HG02623 (cell line): ENCODE data around the gene BRD4.
"Not testable (repeated sequence)": the region's sequence is repeated elsewhere in the genome, so short reads cannot be mapped to it uniquely, and the experiment has no call there.

Experiments
- ATAC-seq: cut with Tn5 transposase; IDR thresholded peaks from one replicate; pipeline ENCODE4 v1.9.1; 2021; ENCODE audit warnings: moderate library complexity; ENCODE audit not compliant: unreplicated experiment

The BRD4 gene

DNA sequence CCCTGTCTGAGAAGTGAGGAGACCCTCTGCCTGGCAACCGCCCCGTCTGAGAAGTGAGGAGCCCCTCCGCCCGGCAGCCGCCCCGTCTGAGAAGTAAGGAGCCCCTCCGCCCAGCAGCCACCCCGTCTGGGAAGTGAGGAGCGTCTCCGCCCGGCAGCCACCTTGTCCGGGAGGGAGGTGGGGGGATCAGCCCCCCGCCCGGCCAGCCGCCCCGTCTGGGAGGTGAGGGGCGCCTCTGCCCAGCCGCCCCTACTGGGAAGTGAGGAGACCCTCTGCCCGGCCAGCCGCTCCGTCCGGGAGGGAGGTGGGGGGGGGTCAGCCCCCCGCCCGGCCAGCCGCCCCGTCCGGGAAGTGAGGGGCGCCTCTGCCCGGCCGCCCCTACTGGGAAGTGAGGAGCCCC, 30.7 kb upstream of the BRD4 start:
- ATAC-seq: not testable (repeated sequence)

DNA sequence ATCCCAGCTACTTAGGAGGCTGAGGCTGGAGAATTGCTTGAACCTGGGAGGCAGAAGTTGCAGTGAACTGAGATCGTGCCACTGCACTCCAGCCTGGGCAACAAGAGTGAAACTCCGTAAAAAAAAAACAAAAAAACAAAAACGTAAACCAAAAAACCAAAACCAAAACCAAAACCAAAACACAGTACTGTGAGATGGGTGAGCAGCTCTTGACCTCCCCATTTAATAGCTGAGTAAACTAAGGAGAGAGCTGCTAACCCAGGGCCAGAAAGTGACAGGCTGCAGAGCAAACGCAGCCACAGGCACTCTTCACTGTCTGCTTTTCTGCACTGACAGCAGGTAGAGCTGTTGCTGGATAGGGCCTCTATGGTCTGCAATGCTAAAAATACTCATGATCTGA, 27.7 kb upstream of the BRD4 start:
- not testable (repeated sequence) for ATAC-seq

DNA sequence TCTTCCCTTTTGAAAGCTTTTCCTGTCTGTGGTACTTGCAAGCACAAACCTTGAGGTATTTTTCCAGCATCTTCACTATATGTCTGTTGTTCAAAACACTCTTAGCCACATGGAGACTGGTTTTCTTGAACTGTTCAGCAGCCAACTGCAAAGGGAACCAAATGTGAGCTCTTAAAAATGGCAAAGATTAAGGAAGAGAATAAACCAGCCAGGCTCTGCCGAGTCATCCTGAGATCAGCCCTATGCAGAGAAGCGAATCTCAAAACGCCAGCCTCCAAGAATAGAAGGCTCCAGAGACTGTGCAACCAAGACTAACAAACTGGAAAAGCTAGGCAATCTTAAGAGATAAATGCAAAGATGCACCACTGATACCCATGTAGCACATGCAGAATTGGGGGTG, 26.6 kb upstream of the BRD4 start:
- ATAC-seq: no peak

DNA sequence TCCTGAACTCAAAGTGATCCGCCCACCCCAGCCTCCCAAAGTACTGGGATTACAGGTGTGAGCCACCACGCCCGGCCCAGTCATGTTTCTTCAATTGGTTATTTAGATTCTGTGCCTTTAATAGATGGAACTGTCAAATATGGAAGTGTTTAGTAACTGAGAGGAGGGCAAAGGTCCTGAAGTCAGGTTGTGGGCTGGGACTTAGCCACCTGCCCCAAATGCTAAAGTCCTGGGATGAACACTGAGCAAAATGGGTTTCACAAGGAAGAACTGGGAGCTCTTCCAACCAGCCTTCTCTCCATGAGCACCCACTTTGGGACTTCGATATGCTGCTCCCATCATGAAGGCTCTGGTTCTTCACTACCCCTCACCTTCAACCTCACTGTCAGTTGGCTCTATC, 25.6 kb upstream of the BRD4 start:
- no peak for ATAC-seq

DNA sequence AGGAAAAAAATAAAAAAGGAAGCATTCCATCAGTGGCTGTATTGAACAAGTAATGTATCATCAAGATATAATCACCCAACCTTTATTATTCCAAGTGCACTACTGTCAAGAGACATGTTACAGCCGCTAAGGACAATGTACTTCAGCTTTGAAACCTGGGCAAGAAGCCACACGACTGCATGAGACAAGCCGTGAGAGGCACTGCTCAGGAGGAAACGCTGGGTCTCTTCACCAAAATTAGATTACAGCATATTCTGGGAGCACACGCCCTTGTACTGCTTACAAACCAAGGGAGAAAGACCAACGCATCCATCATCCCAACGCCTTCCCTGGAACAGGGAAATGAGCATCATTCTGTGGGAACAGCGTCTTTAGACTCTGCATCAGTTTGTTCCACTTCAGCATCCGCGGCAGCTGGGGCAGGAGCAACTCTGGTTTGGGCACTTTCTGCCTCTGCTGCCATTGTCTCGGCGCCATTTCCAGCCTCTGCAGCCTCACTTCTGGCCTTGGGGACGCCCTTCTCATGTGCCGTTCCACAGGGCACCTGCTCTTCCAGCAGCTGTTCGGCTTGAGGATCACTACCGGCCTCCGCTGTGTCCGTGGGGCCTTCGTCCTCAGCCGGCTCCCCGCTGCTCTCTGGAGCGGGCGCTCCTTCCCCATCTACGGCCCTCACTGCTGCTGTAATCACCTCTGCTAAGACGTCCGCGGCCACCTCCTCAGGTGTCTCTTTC, 22.4 kb upstream of the BRD4 start:
- ATAC-seq: no peak

DNA sequence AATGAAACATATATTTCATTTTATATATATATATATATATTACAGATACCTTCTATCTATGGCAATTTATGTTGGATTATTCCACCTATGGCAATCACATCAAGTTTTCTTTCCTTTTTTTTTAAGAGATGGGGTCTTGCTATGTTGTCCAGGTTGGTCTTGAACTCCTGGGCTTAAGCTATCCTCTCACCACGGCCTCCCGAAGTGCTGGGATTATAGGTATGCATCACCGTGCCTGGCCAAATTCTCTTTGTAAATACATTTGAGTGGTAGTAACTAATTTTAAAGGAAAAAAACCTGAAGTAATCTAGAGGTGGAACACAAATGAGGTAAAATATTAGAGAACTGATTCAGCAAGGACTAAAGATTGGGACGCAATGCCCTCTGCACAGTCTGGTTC, 21.6 kb upstream of the BRD4 start:
- ATAC-seq: no peak

DNA sequence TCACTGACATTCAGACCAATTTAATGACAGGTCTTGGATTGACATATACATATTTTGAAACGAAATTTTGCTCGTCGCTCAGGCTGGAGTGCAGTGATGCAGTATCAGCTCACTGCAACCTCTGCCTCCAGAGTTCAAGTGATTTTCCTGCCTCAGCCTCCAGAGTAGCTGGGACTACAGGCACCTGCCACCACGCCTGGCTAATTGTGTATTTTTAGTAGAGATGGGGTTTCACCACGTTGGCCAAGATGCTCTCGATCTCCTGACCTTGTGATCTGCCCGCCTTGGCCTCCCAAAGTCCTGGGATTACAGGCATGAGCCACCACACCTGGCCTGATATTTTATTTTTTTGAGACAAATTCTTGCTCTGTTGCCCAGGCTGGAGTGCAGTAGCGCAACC, 20.2 kb upstream of the BRD4 start:
- not testable (repeated sequence) for ATAC-seq

DNA sequence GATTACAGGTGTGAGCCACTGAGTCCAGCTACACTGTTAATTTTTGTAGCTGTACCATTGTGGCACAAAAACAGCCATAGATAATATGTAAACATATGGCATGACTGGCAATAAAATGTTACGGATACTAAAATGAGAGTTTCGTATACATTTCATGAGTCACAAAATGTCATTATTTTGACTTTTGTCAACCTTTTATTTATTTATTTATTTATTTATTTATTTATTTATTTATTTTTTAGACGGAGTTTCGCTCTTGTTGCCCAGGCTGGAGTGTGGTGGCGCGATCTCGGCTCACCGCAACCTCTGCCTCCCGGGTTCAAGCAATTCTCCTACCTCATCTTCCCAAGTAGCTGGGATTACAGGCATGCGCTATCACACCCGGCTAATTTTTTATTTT, 9.0 kb upstream of the BRD4 start:
- not testable (repeated sequence) for ATAC-seq

DNA sequence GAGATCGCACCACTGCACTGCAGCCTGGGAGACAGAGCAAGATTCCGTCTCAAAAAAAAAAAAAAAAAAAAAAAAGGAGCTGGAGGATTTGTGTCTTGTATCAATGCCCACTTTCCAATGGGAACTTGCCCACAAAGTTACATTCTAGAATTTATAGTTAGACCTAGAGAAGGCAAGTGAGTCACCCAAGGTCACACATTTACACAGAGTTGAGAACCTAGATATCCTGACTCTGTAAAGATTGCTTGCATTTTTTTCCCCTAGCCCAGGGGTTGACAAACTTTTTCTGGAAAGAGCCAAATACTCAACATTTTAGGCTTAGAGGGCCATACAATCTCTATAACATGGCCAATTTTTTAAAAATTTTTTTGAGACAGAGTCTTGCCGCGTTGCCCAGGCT, 7.7 kb upstream of the BRD4 start:
- no peak for ATAC-seq

DNA sequence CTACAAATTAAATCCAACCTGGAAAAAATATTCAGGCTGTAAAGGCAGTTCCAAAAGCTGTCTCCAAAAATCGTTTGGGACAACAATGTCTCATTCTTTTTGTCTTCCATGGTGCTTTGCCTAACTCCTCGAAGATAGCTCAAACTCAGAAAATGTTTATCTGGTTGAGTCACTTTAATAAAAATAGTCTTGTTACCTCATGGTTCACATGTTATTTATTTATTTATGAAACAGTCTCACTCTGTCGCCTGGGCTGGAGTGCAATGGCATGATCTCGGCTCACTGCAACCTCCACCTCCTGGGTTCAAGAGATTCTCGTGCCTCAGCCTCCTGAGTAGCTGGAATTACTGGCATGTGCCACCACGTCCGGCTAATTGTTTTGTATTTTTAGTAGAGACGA, 4.9 kb upstream of the BRD4 start:
- no peak for ATAC-seq

DNA sequence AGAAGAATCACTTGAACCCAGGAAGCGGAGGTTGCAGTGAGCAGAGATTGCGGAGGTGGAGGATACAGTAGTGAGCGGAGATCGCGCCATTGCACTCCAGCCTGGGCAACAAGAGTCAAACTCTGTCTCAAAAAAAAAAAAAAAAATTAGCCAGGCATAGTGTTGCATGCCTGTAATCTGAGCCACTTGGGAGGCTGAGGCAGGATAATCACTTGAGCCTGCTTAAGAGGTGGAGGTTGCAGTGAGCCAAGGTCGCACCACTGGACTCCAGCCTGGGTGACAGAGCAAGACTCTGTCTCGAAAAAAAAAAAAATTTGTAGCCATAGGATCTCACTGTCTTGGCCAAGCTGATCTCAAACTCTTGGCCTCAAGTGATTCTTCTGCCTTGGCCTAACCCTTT, 3.7 kb upstream of the BRD4 start:
- not testable (repeated sequence) for ATAC-seq

DNA sequence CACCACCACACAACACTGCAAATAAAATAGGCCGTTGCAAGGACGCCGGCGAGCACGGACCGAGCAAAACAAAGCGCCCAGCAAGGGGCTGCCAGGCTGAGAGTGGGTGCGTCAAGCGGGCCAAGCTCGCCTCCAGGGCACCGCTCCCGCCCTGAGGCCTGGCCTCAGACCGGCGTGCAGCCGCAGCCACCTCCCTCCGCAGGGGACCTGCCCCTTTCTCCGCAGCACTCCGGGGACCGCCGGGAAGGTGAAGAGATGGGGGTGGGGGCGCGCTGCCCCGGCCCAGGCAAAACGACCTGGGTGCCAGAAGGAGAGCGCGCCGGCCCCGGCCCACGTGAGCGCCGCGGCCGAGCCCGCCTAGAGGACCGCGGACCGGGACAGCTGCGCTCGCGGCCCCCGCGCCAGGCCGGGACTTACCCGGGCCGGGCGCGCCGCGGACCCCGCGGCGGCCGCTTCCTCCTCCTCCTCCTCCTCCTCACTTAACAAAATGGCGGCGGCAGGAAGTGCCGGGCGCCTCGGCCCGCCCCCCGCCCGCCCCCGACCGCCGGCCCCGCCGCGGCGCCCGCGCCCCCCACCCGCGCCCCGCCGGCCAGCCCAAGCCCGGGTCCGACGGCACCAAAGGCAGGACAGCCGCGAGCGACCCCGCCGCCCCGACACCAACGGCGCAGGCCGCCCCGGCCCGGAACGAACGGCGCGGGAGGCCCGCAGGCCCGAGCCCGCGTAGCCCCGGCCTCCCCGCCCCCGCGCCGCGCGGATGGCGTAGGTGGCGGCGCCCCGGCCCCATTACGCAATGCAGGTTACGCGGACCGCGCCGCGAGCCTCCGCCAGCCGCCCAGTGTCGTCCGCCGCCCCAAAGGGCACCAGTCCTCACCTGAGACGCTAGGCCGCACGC, 674 bp downstream of the BRD4 start:
- ATAC-seq: peak; percentile 33

DNA sequence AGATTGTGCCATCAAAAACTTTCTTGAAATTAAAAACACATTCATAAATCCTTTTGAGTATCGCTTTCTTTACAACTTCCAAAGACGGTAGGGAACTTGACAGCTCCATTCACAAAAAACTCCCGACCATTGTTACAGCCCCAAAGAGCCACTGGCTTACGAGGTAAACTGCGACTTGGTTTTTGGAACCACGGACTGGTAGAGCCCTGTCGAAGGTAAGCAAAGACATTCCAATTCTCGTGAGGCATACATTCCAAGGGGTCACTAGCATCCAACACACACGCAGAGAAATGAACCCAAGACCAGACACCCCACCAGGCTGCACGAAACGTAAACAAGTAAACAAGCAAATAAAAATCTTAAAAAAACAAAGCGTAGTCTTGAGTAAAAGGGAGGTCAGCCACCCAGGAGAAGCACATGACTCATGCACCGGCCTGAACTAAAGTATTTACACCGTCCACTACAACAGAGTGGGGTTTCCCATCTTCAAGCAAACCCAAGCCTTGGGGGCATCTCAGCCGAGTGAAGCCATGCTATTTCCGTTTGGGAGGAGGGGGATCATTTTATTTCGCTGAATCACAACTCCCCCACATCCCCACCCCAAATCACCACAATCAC, 1.4 kb downstream of the BRD4 start:
- ATAC-seq: no peak

DNA sequence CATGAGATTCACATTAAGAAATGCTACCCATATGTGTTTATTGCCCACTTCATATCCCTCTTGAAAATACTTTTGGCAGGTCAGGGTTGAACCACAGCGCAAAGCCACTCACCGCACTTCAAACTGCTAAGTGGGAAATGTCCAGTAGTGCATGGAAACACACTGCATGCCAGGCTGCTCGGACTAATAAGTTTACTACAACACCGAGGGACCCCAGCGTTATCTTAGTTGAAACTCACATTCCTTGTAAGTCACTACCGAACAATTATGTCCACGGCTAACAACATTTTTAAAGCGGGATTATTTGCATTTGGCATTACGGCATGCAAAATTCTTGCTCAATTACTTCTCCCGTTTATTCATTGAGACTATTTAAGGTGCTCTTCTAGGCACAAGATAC, 4.0 kb downstream of the BRD4 start:
- no peak for ATAC-seq

DNA sequence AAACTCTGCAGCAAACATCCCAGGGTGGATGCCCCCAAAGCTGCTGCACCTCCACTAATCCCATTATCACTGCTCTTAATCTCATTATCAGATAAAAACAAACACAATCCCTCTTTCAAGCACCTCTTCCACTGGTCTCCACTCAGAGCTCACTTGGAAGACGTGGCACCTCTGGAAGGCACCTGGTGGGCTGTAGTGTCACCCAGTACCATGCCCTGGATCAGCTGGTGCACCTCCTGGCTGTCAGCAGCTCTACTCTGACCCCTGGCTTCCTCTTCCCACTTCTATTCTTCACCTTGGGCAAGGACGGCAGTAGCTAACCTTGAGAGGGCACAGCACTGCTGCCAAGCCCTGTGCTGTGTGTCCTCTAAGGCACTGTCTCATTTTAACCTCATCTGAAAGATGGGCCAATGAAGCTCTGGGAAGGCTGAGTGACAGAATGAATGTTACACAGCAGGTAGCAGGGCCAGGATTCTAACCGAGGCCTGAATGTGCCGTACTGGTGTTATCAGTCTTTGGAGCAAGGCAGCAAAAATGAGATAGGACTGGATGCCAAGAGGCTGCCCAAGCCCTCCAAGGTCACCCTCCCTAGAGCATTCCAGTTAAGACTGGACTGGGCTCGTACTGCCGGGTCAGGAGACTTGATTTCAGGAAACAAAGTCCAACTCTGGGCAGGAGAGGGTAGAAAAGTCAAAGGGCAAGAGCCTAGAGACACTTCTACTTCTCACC, 7.4 kb downstream of the BRD4 start:
- ATAC-seq: no peak

DNA sequence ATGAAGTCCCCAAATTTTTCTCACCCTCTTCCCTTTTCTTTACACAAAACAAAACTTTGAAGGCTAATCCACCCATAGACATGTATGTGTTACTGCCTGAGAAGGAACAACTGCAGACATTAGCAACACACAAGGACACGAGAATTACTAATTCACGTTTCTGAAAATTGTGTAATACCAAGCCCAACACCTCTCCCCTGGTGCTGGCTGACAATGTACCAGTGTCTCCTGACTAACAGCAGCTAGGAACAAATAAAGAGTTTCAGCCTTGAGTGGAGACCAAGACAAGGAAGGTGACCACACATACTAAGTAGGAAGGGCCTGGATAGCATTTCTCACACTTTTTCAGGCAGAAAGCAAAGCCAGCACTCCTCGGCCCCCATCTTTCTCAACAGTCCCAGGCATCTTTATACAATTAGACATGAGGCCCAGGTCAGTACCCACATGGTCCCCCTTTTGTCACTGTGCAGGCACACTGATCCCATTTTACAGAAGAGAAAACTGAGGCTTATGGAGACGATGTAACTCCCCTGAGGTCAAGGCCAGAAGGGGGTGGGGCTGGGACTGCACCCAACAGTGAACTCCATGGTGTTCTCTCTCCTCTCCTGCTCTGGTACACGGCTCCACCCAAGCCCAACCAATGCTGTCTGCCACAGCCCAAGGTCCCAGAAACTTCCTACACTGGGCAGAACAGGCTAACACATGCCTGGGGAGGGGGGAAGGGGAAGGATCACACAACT, 8.7 kb downstream of the BRD4 start:
- no peak for ATAC-seq

DNA sequence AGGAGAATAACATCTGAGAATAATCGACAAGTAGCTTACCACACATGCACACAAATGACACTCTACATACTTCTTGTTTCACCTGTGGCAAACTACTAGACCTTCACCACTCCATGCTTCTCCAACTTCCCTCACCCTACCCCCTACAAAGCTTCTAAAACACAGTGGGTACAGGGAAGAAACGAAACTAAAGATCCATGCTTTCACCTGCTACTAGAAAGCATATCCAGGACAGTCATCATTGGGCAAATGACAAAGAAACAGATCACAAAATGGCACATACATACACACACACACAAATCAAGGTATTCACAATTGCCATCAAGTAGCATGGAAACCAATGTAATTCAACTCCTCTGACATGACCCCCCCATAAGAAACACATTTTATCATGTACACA, 10.6 kb downstream of the BRD4 start:
- no peak for ATAC-seq

DNA sequence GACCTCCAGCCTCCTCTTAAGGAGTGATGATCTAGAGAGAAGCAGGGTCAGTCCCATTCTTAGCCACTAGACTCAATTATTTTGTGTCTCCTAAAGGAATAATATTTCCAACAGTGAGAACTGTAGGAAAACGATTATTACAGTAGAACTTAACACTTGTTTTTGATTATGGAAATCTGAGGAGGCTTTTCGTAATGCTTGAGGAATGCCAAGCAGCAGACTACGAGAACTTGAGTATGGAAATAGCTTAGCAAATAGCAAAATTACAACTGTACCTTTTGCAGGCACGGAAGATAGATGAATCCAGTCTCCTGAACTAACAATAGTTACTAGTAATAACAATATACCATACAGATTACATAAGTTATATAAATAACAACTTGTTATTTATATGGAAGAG, 12.2 kb downstream of the BRD4 start:
- ATAC-seq: no peak

DNA sequence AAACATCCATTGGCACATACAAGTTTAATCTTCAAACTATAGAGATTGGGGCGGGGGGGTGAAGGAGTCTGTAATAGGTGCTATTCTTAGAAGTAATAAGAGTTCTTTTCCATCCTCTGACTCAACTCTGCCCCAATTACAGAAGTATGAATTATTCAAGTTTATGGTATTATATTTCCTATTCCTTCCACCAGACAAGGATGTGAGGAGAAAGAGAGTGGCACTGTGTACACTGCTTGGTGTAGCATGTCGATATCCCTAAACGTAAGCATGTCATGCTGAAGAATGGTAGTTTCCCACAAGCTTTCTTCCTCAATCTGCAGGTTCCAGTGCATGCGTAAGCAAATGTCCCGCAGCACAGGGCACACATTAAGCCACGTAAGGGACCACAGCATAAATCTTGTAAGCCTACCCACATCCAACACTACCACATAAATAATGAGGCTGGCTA, 14.1 kb downstream of the BRD4 start:
- ATAC-seq: no peak

DNA sequence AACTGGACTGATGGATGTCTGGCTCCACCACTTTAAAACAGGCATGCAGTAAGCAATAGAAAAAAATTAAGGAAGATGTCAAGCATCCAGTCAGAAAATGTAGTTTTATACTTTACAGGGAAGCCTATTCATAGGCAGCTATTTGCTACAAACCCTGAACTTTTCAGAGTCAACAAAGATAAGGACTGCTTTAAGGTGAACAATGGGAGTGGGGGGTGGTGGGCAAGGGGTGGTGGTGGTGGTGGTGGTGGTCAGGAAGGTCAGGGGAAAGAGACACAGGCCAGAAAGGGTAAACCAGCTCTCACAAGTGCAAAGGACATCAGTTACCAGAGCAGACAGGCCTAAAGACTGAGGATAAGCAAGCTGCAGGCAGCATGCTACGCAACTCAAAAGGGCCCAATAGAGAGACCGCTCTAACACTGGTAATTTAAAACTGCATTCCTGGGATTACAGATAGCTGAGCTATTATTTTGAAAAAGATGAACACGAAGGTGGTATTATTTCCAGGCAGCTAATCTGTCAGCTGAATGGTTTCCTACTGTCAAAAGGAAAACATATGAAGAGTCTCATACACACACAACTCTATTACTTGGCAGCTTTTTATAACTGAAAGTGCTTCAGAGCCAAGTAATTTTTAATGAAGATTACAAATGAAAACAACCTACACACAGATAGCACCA, 14.8 kb downstream of the BRD4 start:
- ATAC-seq: no peak
